ENCODE measurements around the gene STMN3.
A peak's percentile ranks its signal among the peaks of the same experiment; 100 is the strongest.
"Not testable (repeated sequence)": the region's sequence is repeated elsewhere in the genome, so short reads cannot be mapped to it uniquely, and the experiment has no call there.

The STMN3 gene

DNA sequence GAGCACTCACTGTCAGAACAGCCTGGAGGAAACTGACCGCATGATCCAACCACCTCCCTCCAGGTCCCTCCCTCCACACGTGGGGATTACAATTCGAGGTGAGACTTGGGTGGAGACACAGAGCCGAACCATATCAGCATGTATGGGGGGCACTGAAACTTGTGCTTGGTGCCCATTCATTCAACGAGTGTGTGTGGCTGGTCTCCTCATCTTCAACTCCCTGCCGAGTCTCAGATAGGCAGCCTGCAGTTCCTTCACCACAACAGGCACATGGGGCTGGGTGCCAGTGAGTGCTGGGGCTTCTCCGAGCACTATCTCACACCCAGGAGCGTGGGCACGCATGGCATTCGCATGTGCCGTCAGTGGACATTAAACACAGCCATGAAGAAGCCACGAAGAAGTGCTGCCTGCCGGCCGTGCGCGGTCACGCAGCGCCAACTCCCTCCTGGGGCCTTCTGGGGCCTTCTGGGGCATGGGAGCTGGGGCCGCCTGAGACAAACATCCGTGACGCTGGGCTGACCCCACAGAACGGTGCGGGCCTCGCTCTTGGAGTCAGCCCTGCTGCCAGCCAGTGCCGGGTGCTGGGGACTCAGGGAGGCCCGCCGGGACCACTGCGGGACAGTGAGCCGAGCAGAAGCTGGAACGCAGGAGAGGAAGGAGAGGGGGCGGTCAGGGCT is 4.2 kb upstream of the STMN3 start:
- DNase-seq = no peak

GRCh38 chr20:63656451-63656850 is 3.2 kb upstream of the STMN3 start:
- DNase-seq = no peak

DNA sequence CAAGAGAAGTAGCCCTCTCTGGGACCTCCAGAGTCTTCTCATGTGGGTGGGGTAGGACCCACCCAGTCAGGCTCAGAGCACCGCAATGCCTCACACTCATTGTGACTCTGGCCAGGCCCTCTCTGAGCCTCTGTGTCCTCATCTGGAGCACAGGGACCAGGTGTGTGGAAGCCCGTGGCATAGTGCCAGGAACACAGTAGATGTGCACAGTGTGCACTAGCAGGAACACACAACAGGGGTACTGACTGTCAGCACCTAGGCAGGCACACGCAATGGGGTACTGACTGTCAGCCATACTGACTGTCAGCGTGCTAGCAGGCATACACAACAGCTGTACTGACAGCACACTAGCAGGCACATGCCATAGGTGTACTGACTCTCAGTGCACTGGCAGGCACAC is 2.0 kb upstream of the STMN3 start:
- DNase-seq = no peak

DNA sequence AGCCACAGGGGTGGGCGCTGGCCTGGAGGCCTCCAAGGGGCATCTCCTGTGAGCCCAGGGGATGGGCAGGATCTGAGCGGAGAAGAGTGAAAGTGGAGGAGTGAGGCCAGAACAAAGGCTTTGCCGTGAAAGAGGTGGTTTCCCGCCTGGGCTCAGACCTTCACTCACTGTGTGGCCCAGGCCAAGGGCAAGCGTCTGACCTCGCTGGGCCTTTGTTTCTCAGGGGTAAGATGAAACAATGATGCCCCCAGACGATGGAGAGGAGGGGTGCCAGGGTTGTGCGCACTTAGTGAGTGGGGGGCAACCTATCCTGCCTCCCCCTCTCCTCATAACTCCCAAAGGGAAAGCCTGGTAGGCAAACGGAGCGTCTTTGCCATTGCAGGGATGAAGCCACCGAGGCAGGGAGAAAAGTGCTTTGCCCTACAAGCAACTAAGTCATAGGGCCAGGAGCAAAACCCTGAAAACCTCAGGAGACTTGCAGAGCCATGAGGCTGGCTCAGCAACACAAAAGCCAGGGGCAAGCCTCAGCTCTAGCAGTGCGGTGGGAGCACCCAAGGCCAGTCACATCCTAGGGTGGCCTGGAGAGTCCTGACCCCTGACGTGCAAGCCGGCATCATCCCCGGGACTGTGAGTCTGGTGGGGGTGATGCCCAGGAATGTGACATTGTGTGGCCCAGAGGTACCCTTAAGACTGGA is 897 bp upstream of the STMN3 start:
- DNase-seq = no peak

- DNase-seq = no peak
Measured at GRCh38 chr20:63652192-63652980, 838 bp downstream of the STMN3 start.

- no peak for DNase-seq
Measured at GRCh38 chr20:63651942-63652191, 1.4 kb downstream of the STMN3 start.

DNA sequence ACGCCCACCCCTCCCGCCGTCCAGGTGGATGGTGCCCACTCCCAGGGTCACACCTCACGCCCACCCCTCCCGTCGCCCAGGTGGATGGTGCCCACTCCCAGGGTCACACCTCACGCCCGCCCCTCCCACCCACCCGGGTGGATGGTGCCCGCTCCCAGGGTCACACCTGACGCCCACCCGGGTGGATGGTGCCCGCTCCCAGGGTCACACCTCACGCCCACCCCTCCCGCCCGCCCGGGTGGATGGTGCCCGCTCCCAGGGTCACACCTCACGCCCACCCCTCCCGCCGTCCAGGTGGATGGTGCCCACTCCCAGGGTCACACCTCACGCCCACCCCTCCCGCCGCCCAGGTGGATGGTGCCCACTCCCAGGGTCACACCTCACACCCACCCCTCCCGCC is 2.7 kb downstream of the STMN3 start:
- DNase-seq = not testable (repeated sequence)

GRCh38 chr20:63648895-63649589 is 4.2 kb downstream of the STMN3 start:
- DNase-seq = no peak

- DNase-seq = no peak
Measured at GRCh38 chr20:63648190-63648589, 5.0 kb downstream of the STMN3 start.

GRCh38 chr20:63645218-63645617 is 8.0 kb downstream of the STMN3 start:
- no peak for DNase-seq

GRCh38 chr20:63643946-63644345 is 9.3 kb downstream of the STMN3 start:
- no peak for DNase-seq

DNA sequence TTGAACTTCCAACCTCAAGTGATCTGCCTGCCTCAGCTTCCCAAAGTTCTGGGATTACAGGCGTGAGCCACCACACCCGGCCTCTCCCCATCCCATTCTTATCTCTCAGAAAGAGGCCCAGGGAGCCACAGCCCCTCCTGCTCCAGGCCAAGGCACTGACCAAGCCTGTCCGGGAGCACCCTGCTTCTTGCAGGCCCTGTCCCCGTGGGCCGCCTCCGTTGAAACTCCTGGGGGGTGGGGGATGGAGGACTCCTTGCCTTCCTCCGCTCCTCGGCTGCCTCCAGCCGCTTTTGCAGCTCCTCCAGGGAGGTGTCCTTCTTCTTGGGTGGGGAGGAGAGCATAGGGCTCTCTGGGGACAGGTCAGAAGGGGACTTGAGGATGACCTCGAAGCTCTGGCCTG is 9.7 kb downstream of the STMN3 start:
- no peak for DNase-seq

DNA sequence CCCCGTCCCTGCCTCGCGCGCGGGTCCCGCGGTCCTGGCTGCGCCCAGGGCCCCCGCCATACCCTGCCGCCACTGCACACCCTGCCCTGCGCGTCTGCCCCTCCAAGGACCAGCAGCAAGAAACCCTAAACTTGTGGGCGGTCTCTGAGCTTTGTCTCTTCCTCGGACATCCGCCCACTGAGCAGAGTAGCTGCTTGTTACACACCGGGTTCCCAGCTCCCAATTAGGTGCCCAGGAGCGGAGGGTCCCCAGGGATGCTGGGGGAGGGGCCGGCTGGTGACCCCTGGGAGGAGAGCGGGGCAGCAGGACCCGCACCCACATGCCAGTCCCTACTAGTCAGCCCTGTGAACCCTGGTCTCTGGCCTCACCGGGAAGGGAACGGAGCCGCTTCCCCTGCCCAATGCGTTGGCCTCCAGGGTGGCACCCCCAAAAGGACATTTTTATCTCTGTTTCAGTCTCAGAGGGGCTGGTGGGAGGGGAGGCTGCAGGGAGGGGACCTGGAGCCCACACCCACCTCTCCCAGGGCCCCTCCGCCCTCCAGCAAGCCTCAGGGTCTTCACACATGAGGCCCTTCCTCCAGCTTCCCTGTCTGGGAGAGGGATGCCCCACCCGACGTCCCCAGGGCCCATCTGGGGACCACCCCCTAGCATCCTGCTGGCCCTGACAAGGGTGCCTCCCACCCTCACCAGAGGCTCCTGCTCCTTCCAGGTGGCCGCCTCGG is 10.5 kb downstream of the STMN3 start:
- DNase-seq = no peak

DNA sequence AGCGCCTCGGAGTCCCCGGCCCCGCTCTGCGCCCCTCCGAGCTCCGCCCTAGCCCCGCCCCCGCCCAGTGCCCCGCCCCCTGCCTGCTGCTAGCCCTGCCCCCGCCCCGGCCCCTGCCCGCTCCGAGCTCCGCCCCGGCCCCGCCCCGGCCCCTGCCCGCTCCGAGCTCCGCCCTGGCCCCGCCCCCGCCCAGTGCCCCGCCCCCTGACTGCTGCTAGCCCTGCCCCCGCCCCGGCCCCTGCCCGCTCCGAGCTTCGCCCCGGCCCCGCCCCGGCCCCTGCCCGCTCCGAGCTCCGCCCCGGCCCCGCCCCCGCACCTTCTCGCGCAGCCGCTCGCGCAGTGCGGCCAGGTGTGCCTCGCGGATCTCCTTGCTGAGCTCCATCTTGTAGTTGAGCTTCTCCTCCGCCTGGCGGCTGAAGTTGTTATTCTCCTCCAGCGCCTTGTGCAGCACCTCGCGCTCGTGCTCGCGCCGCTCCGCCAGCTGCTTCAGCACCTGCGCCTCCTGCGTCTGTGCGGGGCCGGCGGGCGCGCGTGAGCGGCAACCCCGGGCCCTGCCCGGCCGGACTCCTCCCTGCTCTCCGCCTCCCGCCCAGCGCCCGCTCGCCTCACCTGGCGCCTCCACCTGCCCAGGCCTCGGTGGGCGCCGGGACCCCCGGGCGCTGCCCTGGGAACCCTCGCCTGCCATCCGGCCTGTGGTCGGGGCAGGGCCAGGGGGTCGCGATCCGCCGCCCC is 11.3 kb downstream of the STMN3 start:
- peak; percentile 37 to 93 (median 82) for DNase-seq

GRCh38 chr20:63641146-63641791 is 12.0 kb downstream of the STMN3 start:
- peak in 1 of 14 donors; percentile 46 for DNase-seq

- DNase-seq = not testable (repeated sequence)
Measured at GRCh38 chr20:63640686-63641085, 12.5 kb downstream of the STMN3 start.

- DNase-seq = no peak
Measured at GRCh38 chr20:63640086-63640485, 13.1 kb downstream of the STMN3 start.

DNA sequence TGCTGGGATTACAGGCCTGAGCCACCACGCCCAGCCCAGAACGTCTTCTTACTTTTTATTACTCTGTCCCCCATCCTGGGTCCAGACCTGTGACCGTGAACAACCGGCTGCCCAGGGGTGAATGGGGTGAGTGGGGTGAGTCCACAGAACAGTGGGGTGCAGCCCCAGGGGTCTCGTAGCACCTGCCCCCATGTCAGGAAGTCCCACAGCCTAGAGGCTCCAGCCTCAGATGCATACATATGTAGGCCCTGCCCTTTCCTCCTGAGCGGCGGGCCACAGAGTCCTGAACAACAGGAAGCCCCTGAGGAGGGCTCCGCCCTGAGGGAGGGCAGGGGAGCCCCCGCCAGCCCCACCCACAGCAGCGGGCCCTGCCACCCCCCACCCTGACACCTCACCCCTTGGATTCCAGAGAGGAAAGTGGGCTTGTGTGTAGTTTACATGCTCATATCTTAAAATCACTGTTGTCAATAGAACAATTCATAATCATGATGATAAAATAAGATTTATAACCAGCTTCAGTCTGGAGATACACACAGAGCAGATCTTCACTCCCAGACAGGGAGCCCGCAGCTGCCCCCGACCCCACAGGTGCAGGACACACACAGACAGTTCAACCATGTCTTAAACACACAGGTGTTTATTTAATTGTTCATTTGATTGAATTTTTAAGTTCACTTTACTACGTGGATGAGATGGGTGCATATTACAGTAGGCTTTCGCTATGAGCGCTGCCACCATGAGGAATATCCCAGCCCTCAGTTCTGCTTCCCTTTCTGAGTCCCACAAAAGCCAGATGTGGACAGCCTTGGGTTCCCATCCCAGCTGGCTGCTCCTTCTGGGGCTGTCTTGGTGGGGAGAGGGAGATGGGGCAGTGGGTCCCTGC is 13.9 kb downstream of the STMN3 start:
- DNase-seq = no peak

- DNase-seq = peak in 1 of 14 donors; percentile 97
Measured at GRCh38 chr20:63636752-63637628, 16.2 kb downstream of the STMN3 start.
